NB4 (cell line): ENCODE results near the gene HMG20A.

Experiments used
- POLR2A ChIP-seq: IDR thresholded peaks from 2 replicates; pipeline ENCODE4 v1.6.1; 2011; ENCODE audit warnings: mild to moderate bottlenecking; ENCODE audit not compliant: insufficient read length; ENCODE audit errors: extremely low read depth
- TF ChIP-seq, protein P1 (sequence below): IDR thresholded peaks from one replicate; pipeline ENCODE4 v1.5.1; 2012; ENCODE audit warnings: low read depth, low read length

DNA sequence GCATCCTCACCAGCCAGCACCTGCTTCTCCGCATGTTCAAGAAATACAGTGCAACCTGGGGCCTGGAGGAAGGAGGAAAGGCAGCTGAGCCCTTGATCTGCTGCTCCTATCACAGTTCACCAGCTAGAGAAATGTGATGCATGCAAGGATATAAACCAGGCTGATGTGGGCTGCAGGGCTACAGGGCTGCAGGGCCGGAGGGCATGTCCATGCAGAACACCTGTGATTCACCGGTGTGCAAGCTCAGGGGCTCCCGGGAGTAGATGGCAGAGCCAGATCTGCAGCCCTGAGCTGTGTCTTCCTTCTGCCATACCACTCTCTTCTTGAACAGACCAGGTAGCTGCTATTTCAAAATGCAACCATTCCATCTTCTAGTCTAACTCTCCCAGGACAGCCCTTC lies 84.9 kb downstream of the HMG20A start:
- TF ChIP-seq POLR2A, result no peak
- TF ChIP-seq, protein P1, sequence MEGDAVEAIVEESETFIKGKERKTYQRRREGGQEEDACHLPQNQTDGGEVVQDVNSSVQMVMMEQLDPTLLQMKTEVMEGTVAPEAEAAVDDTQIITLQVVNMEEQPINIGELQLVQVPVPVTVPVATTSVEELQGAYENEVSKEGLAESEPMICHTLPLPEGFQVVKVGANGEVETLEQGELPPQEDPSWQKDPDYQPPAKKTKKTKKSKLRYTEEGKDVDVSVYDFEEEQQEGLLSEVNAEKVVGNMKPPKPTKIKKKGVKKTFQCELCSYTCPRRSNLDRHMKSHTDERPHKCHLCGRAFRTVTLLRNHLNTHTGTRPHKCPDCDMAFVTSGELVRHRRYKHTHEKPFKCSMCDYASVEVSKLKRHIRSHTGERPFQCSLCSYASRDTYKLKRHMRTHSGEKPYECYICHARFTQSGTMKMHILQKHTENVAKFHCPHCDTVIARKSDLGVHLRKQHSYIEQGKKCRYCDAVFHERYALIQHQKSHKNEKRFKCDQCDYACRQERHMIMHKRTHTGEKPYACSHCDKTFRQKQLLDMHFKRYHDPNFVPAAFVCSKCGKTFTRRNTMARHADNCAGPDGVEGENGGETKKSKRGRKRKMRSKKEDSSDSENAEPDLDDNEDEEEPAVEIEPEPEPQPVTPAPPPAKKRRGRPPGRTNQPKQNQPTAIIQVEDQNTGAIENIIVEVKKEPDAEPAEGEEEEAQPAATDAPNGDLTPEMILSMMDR, result no peak
